ENCODE measurements around the gene SCYL1. TPM values are rescaled to one million over a fixed set of nuclear protein-coding genes. Genes with fewer than 3 reads are reported as not detected.

The SCYL1 gene
- total and polyA plus RNA-seq, 3 donors from 2014 or later = 127 to 160 (median 131) TPM

DNA sequence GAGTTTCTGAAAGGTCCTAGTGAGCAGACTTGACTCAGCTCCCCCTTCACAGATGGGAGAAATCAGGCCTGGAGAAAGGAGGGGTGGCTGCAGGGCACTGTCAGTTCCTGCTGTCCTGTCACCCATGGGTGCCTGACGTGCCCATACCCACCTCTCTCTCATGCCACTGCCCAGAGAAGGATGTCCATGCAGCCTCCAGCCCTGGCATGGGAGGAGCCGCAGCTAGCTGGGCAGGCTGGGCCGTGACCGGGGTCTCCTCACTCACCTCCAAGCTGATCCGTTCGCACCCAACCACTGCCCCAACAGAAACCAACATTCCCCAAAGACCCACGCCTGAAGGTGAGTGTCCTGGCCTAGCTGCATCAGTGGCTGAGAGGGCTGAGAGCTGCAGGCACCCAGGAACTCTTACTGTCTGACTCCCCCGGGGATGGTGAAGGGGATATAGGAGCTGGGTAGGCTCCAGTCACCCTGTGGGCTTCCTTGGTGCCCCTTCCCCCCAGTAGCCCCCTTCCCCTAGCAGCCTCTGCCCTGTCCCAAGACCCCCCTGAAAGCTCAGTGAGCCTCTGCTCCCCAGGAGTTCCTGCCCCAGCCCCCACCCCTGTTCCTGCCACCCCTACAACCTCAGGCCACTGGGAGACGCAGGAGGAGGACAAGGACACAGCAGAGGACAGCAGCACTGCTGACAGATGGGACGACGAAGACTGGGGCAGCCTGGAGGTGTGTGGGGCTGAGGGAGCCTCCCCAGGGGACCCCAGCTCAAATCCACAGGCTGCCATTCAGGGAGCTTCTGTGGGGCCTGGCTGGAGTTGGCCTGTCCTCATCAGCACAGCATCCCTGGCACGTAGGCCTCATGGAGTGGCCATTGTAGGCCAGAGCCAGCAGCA is 11.8 kb downstream of the SCYL1 start:
- H3K4me3 ChIP-seq = no peak overlapping the region
- 80 to 90% methylated on average over 10 to 12 of the region's 12 CpGs for WGBS, 2 donors
- H3K36me3 ChIP-seq (ENCODE audit: low read depth, missing control alignments) = no peaks in the 10 kb centered on the region
- no peaks in the 10 kb centered on the region for H3K9me3 ChIP-seq
- H3K27ac ChIP-seq = no peak overlapping the region
- no peak for TF ChIP-seq POLR2A (IDR thresholded peaks at IDR 0.05)
- TF ChIP-seq, protein P1, sequence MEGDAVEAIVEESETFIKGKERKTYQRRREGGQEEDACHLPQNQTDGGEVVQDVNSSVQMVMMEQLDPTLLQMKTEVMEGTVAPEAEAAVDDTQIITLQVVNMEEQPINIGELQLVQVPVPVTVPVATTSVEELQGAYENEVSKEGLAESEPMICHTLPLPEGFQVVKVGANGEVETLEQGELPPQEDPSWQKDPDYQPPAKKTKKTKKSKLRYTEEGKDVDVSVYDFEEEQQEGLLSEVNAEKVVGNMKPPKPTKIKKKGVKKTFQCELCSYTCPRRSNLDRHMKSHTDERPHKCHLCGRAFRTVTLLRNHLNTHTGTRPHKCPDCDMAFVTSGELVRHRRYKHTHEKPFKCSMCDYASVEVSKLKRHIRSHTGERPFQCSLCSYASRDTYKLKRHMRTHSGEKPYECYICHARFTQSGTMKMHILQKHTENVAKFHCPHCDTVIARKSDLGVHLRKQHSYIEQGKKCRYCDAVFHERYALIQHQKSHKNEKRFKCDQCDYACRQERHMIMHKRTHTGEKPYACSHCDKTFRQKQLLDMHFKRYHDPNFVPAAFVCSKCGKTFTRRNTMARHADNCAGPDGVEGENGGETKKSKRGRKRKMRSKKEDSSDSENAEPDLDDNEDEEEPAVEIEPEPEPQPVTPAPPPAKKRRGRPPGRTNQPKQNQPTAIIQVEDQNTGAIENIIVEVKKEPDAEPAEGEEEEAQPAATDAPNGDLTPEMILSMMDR (IDR thresholded peaks at IDR 0.05) = no peak
- no peak for DNase-seq
- intact Hi-C loops (cut with DNase I; ENCODE audit: low total_unique reads) = no loop called here
- peaks cover 43% of the 10 kb centered on the region for H3K4me1 ChIP-seq
- H3K27me3 ChIP-seq = no peaks in the 10 kb centered on the region

DNA sequence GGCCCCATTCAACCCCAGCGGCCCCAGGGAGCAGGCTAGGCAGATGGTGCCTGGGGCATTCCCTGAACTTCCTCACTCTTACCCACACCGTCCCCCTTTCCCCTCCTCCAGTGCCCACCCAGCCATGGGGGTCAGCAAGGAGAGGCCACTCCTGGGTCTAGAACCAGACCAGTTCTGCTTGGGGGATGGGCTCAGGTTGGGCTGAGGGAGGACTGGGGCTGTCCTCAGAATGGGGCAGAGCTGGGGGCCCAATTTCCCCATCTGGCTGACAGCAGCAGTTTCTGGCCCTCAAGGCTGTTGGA is 12.4 kb downstream of the SCYL1 start:
- H3K4me3 ChIP-seq = no peak overlapping the region
- H3K36me3 ChIP-seq (ENCODE audit: low read depth, missing control alignments) = no peaks in the 10 kb centered on the region
- no peaks in the 10 kb centered on the region for H3K9me3 ChIP-seq
- DNase-seq = no peak
- no peak overlapping the region for H3K27ac ChIP-seq
- peaks cover 43% of the 10 kb centered on the region for H3K4me1 ChIP-seq
- TF ChIP-seq, protein P1 (IDR thresholded peaks at IDR 0.05) = no peak
- no peak for TF ChIP-seq POLR2A (IDR thresholded peaks at IDR 0.05)
- intact Hi-C loops (cut with DNase I; ENCODE audit: low total_unique reads) = no loop called here
- no peaks in the 10 kb centered on the region for H3K27me3 ChIP-seq
- 89% methylated on average over 2 of the region's 2 CpGs; no CpG with 5 or more reads in 1 of the 2 donors for WGBS, 2 donors

DNA sequence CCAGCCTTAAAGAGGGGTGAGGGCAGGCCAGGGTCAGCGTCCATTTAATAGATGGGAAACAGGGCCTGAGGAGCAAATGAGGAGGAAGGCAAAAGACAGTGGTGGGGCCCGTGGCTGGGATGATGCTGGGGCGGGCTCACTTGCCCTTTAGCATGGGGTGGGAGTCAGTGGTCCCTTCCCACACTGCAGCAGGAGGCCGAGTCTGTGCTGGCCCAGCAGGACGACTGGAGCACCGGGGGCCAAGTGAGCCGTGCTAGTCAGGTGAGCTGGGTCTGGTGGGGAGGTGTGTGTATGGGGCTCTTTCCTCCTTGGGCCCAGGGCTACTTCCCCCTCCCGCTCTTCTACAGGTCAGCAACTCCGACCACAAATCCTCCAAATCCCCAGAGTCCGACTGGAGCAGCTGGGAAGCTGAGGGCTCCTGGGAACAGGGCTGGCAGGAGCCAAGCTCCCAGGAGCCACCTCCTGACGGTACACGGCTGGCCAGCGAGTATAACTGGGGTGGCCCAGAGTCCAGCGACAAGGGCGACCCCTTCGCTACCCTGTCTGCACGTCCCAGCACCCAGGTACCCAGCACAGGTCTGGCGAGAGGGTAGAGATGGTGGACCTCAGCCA is 12.8 kb downstream of the SCYL1 start:
- no peak for DNase-seq
- Histone ChIP-seq H3K4me3 (no peak overlapping the region), H3K27ac (peak overlapping the region in 1 of 2 donors; percentile 64), H3K27me3 (no peaks in the 10 kb centered on the region), H3K36me3 (ENCODE audit: low read depth, missing control alignments) (no peaks in the 10 kb centered on the region), H3K9me3 (no peaks in the 10 kb centered on the region), H3K4me1 (peaks cover 43% of the 10 kb centered on the region)
- 57 to 63% methylated on average over 7 to 18 of the region's 18 CpGs for WGBS, 2 donors
- intact Hi-C loops (cut with DNase I; ENCODE audit: low total_unique reads) = no loop called here
- no peak for TF ChIP-seq POLR2A (IDR thresholded peaks at IDR 0.05)
- TF ChIP-seq, protein P1 (IDR thresholded peaks at IDR 0.05) = no peak

DNA sequence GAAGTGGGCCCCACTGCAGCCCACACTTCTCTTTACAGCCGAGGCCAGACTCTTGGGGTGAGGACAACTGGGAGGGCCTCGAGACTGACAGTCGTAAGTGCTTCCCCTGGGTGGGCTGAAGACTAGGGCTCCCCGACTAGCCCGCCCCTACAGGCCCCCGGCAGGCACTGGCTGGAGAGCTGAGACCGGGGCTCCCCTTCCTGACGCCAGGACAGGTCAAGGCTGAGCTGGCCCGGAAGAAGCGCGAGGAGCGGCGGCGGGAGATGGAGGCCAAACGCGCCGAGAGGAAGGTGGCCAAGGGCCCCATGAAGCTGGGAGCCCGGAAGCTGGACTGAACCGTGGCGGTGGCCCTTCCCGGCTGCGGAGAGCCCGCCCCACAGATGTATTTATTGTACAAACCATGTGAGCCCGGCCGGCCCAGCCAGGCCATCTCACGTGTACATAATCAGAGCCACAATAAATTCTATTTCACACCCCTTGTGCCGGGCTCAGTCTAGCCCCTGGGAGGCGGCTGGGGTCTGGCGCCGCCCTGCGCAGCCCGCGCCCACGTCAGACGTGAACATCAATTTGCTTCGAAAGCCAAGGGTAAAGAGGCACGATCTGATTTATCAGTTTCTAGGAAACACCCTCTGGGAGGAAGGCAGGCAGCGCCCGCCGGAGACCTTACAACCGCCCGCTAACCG is 13.5 kb downstream of the SCYL1 start:
- peak; percentile 74 for DNase-seq
- peak overlapping the region; percentile 64 to 89 for H3K27ac ChIP-seq
- TF ChIP-seq, protein P1 (IDR thresholded peaks at IDR 0.05) = no peak
- no peak for TF ChIP-seq POLR2A (IDR thresholded peaks at IDR 0.05)
- peak overlapping the region; percentile 49 to 58 for H3K4me3 ChIP-seq
- no peaks in the 10 kb centered on the region for H3K27me3 ChIP-seq
- H3K9me3 ChIP-seq = no peaks in the 10 kb centered on the region
- H3K36me3 ChIP-seq (ENCODE audit: low read depth, missing control alignments) = no peaks in the 10 kb centered on the region
- WGBS, 2 donors = 21 to 46% methylated on average over 16 to 39 of the region's 43 CpGs
- intact Hi-C loops (cut with DNase I; ENCODE audit: low total_unique reads) = no loop called here
- peaks cover 43% of the 10 kb centered on the region for H3K4me1 ChIP-seq
